Stromal cell of bone marrow (primary cell): Measurements from ENCODE around the gene C2CD5.
"Not testable (repeated sequence)": the region's sequence is repeated elsewhere in the genome, so short reads cannot be mapped to it uniquely, and the experiment has no call there.

Experiments
- DNase-seq: peaks from one replicate; pipeline ENCODE4 v3.0.0-alpha.2; 2012; ENCODE audit warnings: low read depth

The C2CD5 gene

GRCh38 chr12:22477894-22478287 lies 66.5 kb downstream of the C2CD5 start:
- no peak for DNase-seq

- DNase-seq: peak; percentile 35
These were observed 67.0 kb downstream of the C2CD5 start for GRCh38 chr12:22477166-22477893.

GRCh38 chr12:22476133-22476532 lies 68.2 kb downstream of the C2CD5 start:
- DNase-seq: no peak

GRCh38 chr12:22474970-22475720 lies 69.2 kb downstream of the C2CD5 start:
- DNase-seq: no peak

GRCh38 chr12:22473212-22473611 lies 71.1 kb downstream of the C2CD5 start:
- DNase-seq: no peak

- DNase-seq: peak; percentile 12
These were observed 77.2 kb downstream of the C2CD5 start for GRCh38 chr12:22467190-22467589.

- no peak for DNase-seq
These were observed 81.0 kb downstream of the C2CD5 start for GRCh38 chr12:22463306-22463705.

GRCh38 chr12:22461786-22462185 lies 82.6 kb downstream of the C2CD5 start:
- DNase-seq: no peak

GRCh38 chr12:22459838-22460490 lies 84.4 kb downstream of the C2CD5 start:
- peak; percentile 38 for DNase-seq

- no peak for DNase-seq
These were observed 85.9 kb downstream of the C2CD5 start for GRCh38 chr12:22458298-22458937.

- no peak for DNase-seq
These were observed 87.3 kb downstream of the C2CD5 start for GRCh38 chr12:22457085-22457484.

GRCh38 chr12:22453511-22453910 lies 90.8 kb downstream of the C2CD5 start:
- no peak for DNase-seq

- DNase-seq: no peak
These were observed 97.1 kb downstream of the C2CD5 start for GRCh38 chr12:22447223-22447622.

- not testable (repeated sequence) for DNase-seq
These were observed 100.1 kb downstream of the C2CD5 start for GRCh38 chr12:22444317-22444665.

GRCh38 chr12:22443379-22444316 lies 100.7 kb downstream of the C2CD5 start:
- DNase-seq: peak; percentile 67

- no peak for DNase-seq
These were observed 107.1 kb downstream of the C2CD5 start for GRCh38 chr12:22437031-22437806.

GRCh38 chr12:22435583-22435982 lies 108.8 kb downstream of the C2CD5 start:
- no peak for DNase-seq

GRCh38 chr12:22431693-22432251 lies 112.6 kb downstream of the C2CD5 start:
- no peak for DNase-seq

- DNase-seq: no peak
These were observed 127.5 kb downstream of the C2CD5 start for GRCh38 chr12:22416801-22417200.
